ENCODE measurements around the gene TMED1. TPM values are rescaled to one million over a fixed set of nuclear protein-coding genes. Genes with fewer than 3 reads are reported as not detected.

The TMED1 gene
- total and polyA plus RNA-seq, 2 of the 8 experiments (the other 6 are each of a cell fraction or from before 2014, with no cell fraction given), result 26.9 to 31.9 TPM

- CTCF ChIA-PET (ENCODE audit: partially characterized antibody), result interaction anchor here (0.8 to 1.4 kb wide), 5 partner anchors 9 to 88 kb away, joined by 3 to 5 read pairs (median 4); partner anchors contain the start of gene DNM2
- no peak overlapping the region for H4K91ac ChIP-seq (replicated peaks; ENCODE audit: insufficient read length, low read length)
- H2BK12ac ChIP-seq (ENCODE audit: low read depth, low read length), result no peak overlapping the region
- no peaks in the 10 kb centered on the region for H3K4me1 ChIP-seq (replicated peaks in 1 of 4; ENCODE audit: control insufficient read depth in 3 of 4, insufficient read depth in 4 of 4, low read length in 3 of 4)
- H3K23ac ChIP-seq (ENCODE audit: insufficient read length), result no peak overlapping the region
- no peak overlapping the region for H2BK120ac ChIP-seq (replicated peaks; ENCODE audit: low read depth, low read length)
- peak overlapping the region; percentile 66; the same call in 1 of the 2 replicates for H4K8ac ChIP-seq (ENCODE audit: extremely low read depth, insufficient read depth, low read length)
- no peaks in the 10 kb centered on the region for H3K23me2 ChIP-seq (ENCODE audit: low read depth, low read length)
- H3K18ac ChIP-seq (ENCODE audit: extremely low read depth, low read length), result no peak overlapping the region
- no peak overlapping the region for H3K4me3 ChIP-seq (ENCODE audit: extremely low read depth in 1 of 4, insufficient read depth in 2 of 4, low read depth in 3 of 4, low read length in 4 of 4)
- POLR2A ChIA-PET (ENCODE audit: partially characterized antibody), result interaction anchor here (0.5 to 0.8 kb wide), 2 partner anchors 9 to 1992 kb away, joined by 3 read pairs; no protein-coding TSS in a partner anchor
- H3K79me2 ChIP-seq (ENCODE audit: control insufficient read depth in 1 of 2, insufficient read depth in 2 of 2, low read length in 2 of 2), result no peaks in the 10 kb centered on the region
- peaks cover 0 to 21% (median 10%) of the 10 kb centered on the region in 4 experiments; a peak in 6 of 8 replicates for H3K36me3 ChIP-seq (ENCODE audit: control insufficient read depth in 2 of 4, insufficient read depth in 4 of 4, low read length in 3 of 4)
- no peak for FAIRE-seq
- H3K56ac ChIP-seq (replicated peaks; ENCODE audit: insufficient read length, low read depth, low read length), result no peak overlapping the region
- no peak overlapping the region for H3K4ac ChIP-seq (replicated peaks; ENCODE audit: insufficient read length, low read depth, low read length)
- H4K20me1 ChIP-seq (replicated peaks in 1 of 2; ENCODE audit: control insufficient read depth in 1 of 2, insufficient read depth in 2 of 2, low read length in 2 of 2), result peaks cover 0 to 5% of the 10 kb centered on the region in 2 experiments
- H3K14ac ChIP-seq (ENCODE audit: insufficient read length), result no peak overlapping the region
- no peaks in the 10 kb centered on the region for H3K27me3 ChIP-seq (replicated peaks in 1 of 4; ENCODE audit: control insufficient read depth in 3 of 4, extremely low read depth in 1 of 4, insufficient read depth in 3 of 4, low read length in 3 of 4)
- 85% methylated on average over 11 of the region's 11 CpGs; no CpG with 5 or more reads in 1 of the 2 experiments for WGBS, 2 experiments (ENCODE audit: extremely low coverage in 1 of 2, insufficient coverage in 1 of 2, insufficient read length in 1 of 2, insufficient replicate concordance in 2 of 2, low coverage in 1 of 2, low lambda C conversion rate in 2 of 2, missing lambda C conversion rate in 1 of 2)
- no peak overlapping the region for H3K4me2 ChIP-seq (ENCODE audit: insufficient read depth in 1 of 2, low read depth in 2 of 2, low read length in 2 of 2)
- no peak overlapping the region for H2AFZ ChIP-seq (ENCODE audit: low read length)
- no peaks in the 10 kb centered on the region for H3K9me3 ChIP-seq (ENCODE audit: insufficient read depth in 2 of 2, low read depth in 1 of 2, low read length in 1 of 2)
- no peak overlapping the region for H4K5ac ChIP-seq (ENCODE audit: insufficient read length, low read depth, low read length)
- H3K79me1 ChIP-seq (ENCODE audit: low read depth, low read length), result no peaks in the 10 kb centered on the region
- no peak overlapping the region for H2AK5ac ChIP-seq (ENCODE audit: low read depth, low read length)
- H3K27ac ChIP-seq (ENCODE audit: low read depth, low read length), result no peak overlapping the region
- no peak overlapping the region for H3K9ac ChIP-seq (replicated peaks in 1 of 4; ENCODE audit: extremely low read depth in 1 of 4, low read depth in 3 of 4, low read length in 3 of 4)
- H2BK15ac ChIP-seq (ENCODE audit: low read length), result no peak overlapping the region
- no peak overlapping the region for H2BK5ac ChIP-seq (ENCODE audit: low read depth, low read length)
- H2BK20ac ChIP-seq (ENCODE audit: low read length), result 0 out of 2 replicates have a peak overlapping the region, but pooled peaks have one; percentile 32
- no peak for DNase-seq (ENCODE audit: low read depth in 1 of 2, low spot score in 2 of 2)
- no peak for TF ChIP-seq RNF2 (IDR thresholded peaks at IDR 0.05; ENCODE audit: borderline replicate concordance, low read depth, low read length, missing control alignments, poor library complexity, severe bottlenecking)
- no peak for TF ChIP-seq EP300 (IDR thresholded peaks at IDR 0.05; ENCODE audit: borderline replicate concordance in 1 of 2, low read depth in 2 of 2, low read length in 2 of 2)
- TF ChIP-seq BACH1 (IDR thresholded peaks at IDR 0.05; ENCODE audit: low read length), result no peak
- no peak for TF ChIP-seq SP1 (IDR thresholded peaks at IDR 0.05; ENCODE audit: low read depth, low read length)
- TF ChIP-seq TEAD4 (IDR thresholded peaks at IDR 0.05; ENCODE audit: low read depth, low read length), result no peak
- no peak for TF ChIP-seq CREB1 (IDR thresholded peaks at IDR 0.05)
- TF ChIP-seq HDAC2 (IDR thresholded peaks at IDR 0.05; ENCODE audit: borderline replicate concordance in 1 of 2, low read depth in 2 of 2, low read length in 2 of 2), result no peak
- no peak for TF ChIP-seq NRF1 (IDR thresholded peaks at IDR 0.05; ENCODE audit: low read depth, low read length)
- no peak for TF ChIP-seq EGR1 (IDR thresholded peaks at IDR 0.05; ENCODE audit: borderline replicate concordance, low read depth, low read length)
- TF ChIP-seq CTCF (IDR thresholded peaks at IDR 0.05; ENCODE audit: control extremely low read depth in 1 of 3, insufficient read depth in 1 of 3, low read depth in 1 of 3, low read length in 3 of 3), result no peak
Measured at GRCh38 chr19:10805758-10806247, 30.2 kb downstream of the TMED1 start.
